ENCODE data around the gene JSRP1.
A peak's percentile ranks its signal among the peaks of the same experiment; 100 is the strongest.

The JSRP1 gene

GRCh38 chr19:2291185-2291751, 35.1 kb upstream of the JSRP1 start:
- Histone ChIP-seq H3K27me3 (ENCODE audit: insufficient read depth, low read depth) (no peaks in the 10 kb centered on the region; the same call in 1 of the 2 replicates), H3K36me3 (ENCODE audit: insufficient read depth) (no peaks in the 10 kb centered on the region), H3K4me1 (ENCODE audit: low read depth, poor library complexity, severe bottlenecking) (peaks cover 7% of the 10 kb centered on the region), H3K27ac (no peak overlapping the region), H2AFZ (ENCODE audit: low read depth) (no peak overlapping the region), H3K4me2 (no peak overlapping the region), H3K9ac (no peak overlapping the region), H3K4me3 (IDR thresholded peaks at IDR 0.05; ENCODE audit: insufficient read depth, low read depth, low read length) (no peak overlapping the region), H4K20me1 (ENCODE audit: insufficient read depth) (no peaks in the 10 kb centered on the region), H3K79me2 (ENCODE audit: insufficient read depth, low read depth) (no peaks in the 10 kb centered on the region)
- no peak for TF ChIP-seq CTCF (conservative IDR thresholded peaks at IDR 0.05; ENCODE audit: low read depth, low read length)

GRCh38 chr19:2290441-2291184, 34.4 kb upstream of the JSRP1 start:
- Histone ChIP-seq H2AFZ (ENCODE audit: low read depth) (no peak overlapping the region), H3K27me3 (ENCODE audit: insufficient read depth, low read depth) (no peaks in the 10 kb centered on the region; the same call in 1 of the 2 replicates), H3K27ac (no peak overlapping the region), H3K9ac (no peak overlapping the region), H3K4me1 (ENCODE audit: low read depth, poor library complexity, severe bottlenecking) (peaks cover 7% of the 10 kb centered on the region), H3K4me3 (IDR thresholded peaks at IDR 0.05; ENCODE audit: insufficient read depth, low read depth, low read length) (no peak overlapping the region), H4K20me1 (ENCODE audit: insufficient read depth) (no peaks in the 10 kb centered on the region), H3K4me2 (no peak overlapping the region; the same call in 1 of the 2 replicates), H3K79me2 (ENCODE audit: insufficient read depth, low read depth) (no peaks in the 10 kb centered on the region), H3K36me3 (ENCODE audit: insufficient read depth) (no peaks in the 10 kb centered on the region)
- no peak for TF ChIP-seq CTCF (conservative IDR thresholded peaks at IDR 0.05; ENCODE audit: low read depth, low read length)

GRCh38 chr19:2289714-2290435, 33.7 kb upstream of the JSRP1 start:
- Histone ChIP-seq H3K79me2 (ENCODE audit: insufficient read depth, low read depth) (no peaks in the 10 kb centered on the region), H3K9ac (no peak overlapping the region; the same call in 1 of the 2 replicates), H3K4me3 (IDR thresholded peaks at IDR 0.05; ENCODE audit: insufficient read depth, low read depth, low read length) (no peak overlapping the region), H3K4me1 (ENCODE audit: low read depth, poor library complexity, severe bottlenecking) (peaks cover 7% of the 10 kb centered on the region), H4K20me1 (ENCODE audit: insufficient read depth) (no peaks in the 10 kb centered on the region), H3K4me2 (peak overlapping the region; percentile 48; the same call in 1 of the 2 replicates), H3K36me3 (ENCODE audit: insufficient read depth) (no peaks in the 10 kb centered on the region), H2AFZ (ENCODE audit: low read depth) (peak overlapping the region; percentile 59), H3K27ac (no peak overlapping the region), H3K27me3 (ENCODE audit: insufficient read depth, low read depth) (no peaks in the 10 kb centered on the region; the same call in 1 of the 2 replicates)
- no peak for TF ChIP-seq CTCF (conservative IDR thresholded peaks at IDR 0.05; ENCODE audit: low read depth, low read length)

DNA sequence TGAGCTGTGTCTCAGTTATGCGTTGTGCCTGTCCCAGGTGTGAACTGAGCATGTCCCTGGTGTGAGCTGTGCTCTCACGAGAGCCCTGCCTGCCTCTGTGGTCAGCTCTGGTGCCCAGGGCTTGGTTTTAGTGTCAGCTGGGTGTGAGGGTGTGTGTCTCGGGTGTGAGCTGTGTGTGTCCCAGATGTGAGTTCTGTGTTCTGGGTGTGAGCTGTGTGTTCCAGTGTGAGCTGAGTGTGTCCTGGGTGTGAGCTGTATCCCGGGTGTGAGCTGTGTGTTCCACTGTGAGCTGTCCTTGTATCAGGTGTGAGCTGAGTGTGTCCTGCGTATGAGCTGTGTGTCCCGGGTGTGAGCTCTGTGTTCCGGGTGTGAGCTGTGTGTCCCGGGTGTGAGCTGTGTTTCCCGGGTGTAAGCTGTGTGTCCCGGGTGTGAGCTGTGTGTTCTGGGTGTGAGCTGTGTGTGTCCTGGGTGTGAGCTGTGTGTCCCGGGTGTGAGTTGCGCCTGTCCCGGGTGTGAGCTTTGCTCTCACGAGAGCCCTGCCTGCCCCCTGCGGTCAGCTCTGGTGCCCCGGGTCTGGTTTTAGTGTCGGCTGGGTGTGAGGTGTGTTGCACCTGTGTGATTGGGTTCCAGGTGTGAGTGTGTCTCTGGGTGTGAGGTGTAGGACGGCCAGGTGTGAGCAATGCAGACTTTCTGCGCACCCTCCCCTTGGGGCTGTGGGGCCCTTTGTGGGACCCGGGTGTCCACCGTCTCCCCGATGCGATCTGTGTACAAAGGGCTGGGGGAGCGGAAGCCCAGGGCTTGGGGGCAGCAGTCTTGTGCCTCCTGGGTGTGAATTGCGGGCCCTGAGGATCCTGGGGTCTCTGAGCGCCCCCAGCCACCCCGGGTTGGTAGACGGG, 32.8 kb upstream of the JSRP1 start:
- no peaks in the 10 kb centered on the region for H3K27me3 ChIP-seq (ENCODE audit: insufficient read depth, low read depth)
- H3K4me1 ChIP-seq (ENCODE audit: low read depth, poor library complexity, severe bottlenecking): peaks cover 7% of the 10 kb centered on the region
- no peak overlapping the region for H3K27ac ChIP-seq
- H3K79me2 ChIP-seq (ENCODE audit: insufficient read depth, low read depth): no peaks in the 10 kb centered on the region
- H3K9ac ChIP-seq: no peak overlapping the region
- H3K36me3 ChIP-seq (ENCODE audit: insufficient read depth): no peaks in the 10 kb centered on the region
- no peak overlapping the region for H3K4me2 ChIP-seq
- no peak overlapping the region for H3K4me3 ChIP-seq (IDR thresholded peaks at IDR 0.05; ENCODE audit: insufficient read depth, low read depth, low read length)
- no peaks in the 10 kb centered on the region for H4K20me1 ChIP-seq (ENCODE audit: insufficient read depth)
- peak overlapping the region; percentile 59; the same call in 1 of the 2 replicates for H2AFZ ChIP-seq (ENCODE audit: low read depth)
- TF ChIP-seq CTCF (conservative IDR thresholded peaks at IDR 0.05; ENCODE audit: low read depth, low read length): no peak
